HG03039 (cell line): Measurements from ENCODE around the gene FSCN2.

Source experiments
- ATAC-seq: cut with Tn5 transposase; IDR thresholded peaks from one replicate; pipeline ENCODE4 v1.9.1; 2021; ENCODE audit warnings: mild to moderate bottlenecking, moderate library complexity; ENCODE audit not compliant: unreplicated experiment

FSCN2 gene, protein sequence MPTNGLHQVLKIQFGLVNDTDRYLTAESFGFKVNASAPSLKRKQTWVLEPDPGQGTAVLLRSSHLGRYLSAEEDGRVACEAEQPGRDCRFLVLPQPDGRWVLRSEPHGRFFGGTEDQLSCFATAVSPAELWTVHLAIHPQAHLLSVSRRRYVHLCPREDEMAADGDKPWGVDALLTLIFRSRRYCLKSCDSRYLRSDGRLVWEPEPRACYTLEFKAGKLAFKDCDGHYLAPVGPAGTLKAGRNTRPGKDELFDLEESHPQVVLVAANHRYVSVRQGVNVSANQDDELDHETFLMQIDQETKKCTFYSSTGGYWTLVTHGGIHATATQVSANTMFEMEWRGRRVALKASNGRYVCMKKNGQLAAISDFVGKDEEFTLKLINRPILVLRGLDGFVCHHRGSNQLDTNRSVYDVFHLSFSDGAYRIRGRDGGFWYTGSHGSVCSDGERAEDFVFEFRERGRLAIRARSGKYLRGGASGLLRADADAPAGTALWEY

GRCh38 chr17:81527591-81528383 lies at the start of gene FSCN2:
TSS of gene FSCN2 (plus strand) at chr17:81528377. CDS start at chr17:81528532, 155 bp downstream.
- no peak for ATAC-seq

- no peak for ATAC-seq
Measured at GRCh38 chr17:81479175-81480071, 48.8 kb upstream of the FSCN2 start.

DNA sequence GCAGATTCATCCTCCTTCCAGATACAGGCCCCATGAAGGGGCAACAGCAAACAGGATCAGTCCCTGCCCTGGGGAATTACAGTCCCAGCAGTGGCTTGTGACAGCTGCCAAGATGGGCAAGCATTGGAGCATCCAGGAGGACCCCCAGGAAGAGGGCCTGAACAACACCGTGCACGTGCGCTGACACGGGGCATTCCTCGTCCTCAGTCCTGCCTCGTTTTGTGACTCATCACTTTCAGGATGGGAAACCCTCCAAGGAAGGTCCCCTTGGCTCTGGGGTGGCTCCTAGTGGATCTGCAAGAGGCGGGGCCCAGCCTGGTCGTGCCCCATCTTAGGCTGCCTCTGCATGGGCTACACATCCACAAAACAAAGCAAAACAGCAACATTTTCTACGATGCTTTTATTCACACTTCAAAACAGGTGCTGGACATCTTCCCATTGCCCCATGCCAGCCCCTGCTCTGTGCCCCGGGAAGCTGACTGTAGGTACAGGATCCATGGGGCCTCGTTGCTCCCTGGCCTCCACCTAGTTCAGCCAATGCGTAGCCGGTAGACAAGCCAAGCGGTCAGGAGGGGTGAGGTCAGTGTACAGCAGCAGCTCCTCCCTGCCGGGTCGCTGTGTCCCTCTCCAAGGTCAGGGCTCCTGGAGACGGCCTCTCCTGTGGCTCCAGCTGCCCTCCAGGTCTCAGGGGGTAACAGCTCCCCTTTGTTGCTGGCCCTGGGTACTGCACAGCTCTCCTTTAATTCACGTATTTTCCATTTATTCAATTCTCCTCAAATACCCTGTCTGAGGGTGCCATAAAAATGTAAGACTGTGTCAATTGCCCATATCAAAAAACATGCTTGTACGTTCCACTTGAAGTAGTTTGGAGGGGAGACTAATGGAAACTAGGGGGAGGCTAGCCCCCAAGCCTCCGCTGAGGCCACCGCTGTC lies 47.8 kb upstream of the FSCN2 start:
- no peak for ATAC-seq

GRCh38 chr17:81481073-81481799 lies 46.9 kb upstream of the FSCN2 start:
- ATAC-seq = no peak

DNA sequence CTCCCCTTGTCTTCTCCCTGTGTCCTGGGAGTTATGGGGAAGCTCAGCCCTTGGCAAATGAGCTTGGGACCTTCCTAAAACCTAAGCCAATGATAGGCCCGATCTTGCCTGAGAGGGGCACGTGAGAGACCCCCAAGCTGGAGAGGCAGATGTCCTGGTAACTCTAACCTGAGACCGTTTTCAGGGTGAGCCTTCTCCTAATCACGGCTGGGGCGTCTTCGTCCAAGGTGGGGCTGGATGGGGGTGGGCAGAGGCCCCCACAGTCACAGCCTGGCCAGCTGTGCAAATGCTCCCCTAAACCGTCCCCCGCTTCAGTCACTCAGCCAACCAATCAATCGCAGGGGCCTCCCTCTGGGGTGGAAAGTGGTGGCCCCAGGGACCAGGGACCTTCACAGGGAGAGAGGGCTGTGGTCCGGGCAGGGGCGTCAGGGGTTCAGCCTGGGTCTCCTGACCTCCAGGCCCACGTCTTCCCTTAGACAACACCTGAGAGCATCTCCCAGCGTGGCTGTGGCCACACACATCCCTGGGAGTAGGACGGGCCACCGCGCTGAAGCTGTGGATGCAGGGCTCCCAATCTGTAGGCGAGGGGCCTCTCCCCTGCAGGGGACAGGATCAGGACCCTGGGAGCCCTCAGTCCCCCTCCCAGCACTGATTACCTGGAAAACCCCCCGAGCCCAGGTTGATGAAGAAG lies 46.2 kb upstream of the FSCN2 start:
- ATAC-seq = no peak

GRCh38 chr17:81482673-81483072 lies 45.5 kb upstream of the FSCN2 start:
- no peak for ATAC-seq

DNA sequence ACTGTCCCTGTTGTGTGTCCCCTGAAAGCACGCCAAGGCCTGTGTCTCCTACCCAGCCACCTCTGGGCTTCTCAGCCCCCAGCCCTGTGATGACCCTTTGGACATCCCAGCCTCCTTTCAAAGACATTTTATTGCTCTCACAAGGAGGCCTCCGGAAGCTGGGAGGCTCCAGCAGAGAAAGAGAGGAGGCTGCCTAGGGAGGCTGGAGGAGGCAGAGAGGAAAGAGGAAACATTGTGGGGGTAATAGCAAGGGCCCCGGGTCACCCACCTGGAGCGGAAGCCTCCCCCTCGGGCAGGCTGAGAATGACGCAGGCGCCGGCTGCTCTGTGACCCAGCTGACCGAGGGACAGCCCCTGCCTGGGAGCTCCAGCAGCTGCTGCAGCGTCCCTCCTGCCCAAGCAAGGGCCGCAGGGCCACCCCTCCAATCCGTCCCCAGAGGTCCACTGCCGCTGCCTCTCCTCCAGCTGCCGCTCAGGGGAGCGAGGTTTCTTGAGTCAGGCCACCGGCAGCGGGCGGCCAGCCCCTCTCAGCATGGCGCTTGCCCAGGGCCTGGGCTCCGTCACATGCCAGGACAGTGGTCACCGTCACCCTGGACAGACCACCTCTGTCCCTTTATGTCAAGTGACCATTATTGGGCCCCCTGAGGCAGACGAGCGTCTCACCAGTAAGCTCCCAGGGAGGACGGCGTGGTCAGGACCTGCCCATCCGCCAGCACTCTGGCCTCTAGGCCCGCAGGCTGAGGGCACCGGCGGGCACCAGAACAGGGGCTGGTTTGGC lies 44.9 kb upstream of the FSCN2 start:
- ATAC-seq = no peak

GRCh38 chr17:81483862-81484194 lies 44.3 kb upstream of the FSCN2 start:
- ATAC-seq = no peak

GRCh38 chr17:81484195-81484979 lies 43.8 kb upstream of the FSCN2 start:
- ATAC-seq = no peak

- no peak for ATAC-seq
Measured at GRCh38 chr17:81486199-81486810, 41.9 kb upstream of the FSCN2 start.

DNA sequence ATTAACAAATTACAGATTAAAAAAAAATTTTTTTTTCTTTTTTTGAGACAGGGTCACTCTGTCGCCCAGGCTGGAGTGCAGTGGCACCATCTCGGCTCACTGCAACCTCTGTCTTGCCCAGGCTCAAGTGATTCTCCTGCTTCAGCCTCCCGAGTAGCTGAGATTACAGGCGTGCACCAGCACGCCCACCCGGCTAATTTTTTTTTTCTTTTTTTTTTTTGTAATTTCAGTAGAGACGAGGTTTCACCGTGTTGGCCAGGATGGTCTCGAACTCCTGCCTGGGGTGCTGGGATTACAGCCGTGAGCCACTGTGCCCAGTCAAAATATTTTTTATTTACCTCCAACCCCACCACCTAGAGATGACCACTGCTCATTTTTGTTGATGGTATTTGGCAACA lies 41.1 kb upstream of the FSCN2 start:
- no peak for ATAC-seq

DNA sequence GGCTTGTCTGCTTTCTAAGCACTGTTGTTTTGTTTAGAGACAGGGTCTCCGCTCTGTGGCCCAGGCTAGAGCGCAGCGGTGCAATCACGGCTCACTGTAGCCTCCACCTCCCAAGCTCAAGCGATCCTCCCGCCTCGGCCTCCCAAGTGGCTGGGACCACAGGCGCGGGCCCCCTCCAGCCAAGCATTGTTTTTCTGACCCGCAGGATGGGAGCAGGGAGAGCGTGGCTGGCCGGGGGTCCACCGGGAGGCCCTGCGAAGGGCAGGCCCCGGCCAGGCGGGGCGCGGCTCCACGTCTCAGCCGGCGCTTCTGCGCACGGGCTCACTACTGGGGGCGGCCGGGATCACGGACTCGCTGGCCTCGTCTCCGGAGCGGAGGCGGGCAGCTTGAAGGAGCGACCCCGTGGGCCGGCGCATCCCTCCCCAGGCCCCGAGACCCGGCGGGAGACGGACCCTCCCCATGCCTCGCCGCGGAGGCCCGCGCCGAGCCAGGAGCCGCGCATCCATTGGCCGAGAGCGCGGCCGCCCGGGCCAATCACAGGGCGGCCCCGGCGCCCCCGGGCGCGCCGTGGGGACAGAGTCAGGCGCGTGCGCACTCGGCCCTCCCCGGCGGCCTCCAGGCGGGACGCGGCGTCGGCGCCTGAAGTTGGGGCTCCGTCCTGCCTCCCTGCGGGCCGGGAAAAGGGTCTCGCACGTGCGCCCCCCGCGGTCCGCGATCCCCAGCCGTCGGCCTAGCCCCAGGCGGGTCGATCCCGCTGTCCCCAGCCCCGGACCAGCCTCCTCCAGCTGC lies 40.5 kb upstream of the FSCN2 start:
- ATAC-seq = no peak

GRCh38 chr17:81488276-81488860 lies 39.8 kb upstream of the FSCN2 start:
- ATAC-seq = no peak

DNA sequence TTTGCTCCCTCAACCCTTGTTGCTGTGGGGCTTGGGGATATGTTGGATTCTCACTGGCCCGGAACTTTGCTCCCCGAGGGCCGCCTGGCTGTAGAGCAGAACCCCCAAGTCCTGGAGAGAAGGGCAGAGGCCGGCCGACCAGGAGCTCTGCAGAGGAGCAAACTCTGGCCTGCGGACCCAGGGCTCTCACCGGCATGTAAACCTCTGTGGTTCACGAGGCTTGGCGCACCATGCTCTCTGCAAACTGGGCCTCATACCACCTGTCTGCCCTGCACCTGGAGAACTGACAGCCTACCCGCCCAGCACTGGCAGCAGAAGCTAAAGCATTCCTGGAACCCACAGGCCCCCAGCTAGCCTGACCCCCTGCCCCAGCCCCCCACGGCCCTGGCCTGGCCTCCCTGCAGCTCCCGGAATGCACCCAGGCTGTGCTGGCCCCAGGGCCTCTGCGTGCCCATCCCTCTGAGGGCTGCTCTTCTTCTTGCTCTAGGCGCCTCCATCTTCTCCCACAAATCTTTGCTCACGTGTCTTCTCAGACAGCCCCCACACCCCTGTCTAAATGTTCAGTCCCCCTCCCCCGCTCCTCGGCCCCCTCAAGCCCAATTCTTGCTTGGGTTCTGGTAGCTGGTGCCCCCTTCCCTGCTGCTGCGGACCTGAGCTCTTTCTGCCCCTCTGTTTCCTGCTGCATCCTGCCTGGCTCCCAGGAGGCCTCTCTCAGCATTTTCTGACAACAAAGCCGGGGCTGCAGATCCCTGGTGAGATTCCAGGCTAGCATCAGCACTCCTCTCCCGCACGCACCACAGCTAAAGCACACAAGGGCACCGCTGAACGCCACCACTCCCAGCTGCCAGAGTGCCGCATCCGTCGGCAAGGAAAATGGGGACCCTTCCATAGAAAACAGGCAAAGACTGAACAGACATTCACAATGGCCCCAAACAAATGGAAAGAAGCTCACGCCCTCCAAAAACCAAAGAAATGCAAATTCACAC lies 38.9 kb upstream of the FSCN2 start:
- no peak for ATAC-seq
